Amygdala (tissue), 56 donors: Measurements from ENCODE around the gene EXOC1L.

Experiments
- DNase-seq, 56 donors: peaks; one replicate each; lab custom pipeline; 2025; lab: John Stamatoyannopoulos, UW

Gene EXOC1L

GRCh38 chr4:55879224-55879623, 59.6 kb downstream of the EXOC1L start:
- no peak for DNase-seq

GRCh38 chr4:55880652-55881280, 61.2 kb downstream of the EXOC1L start:
- DNase-seq = no peak

- no peak for DNase-seq
These were observed 64.7 kb downstream of the EXOC1L start for GRCh38 chr4:55884093-55884850.

GRCh38 chr4:55884851-55885219, 65.2 kb downstream of the EXOC1L start:
- DNase-seq = no peak
